Transverse colon (tissue), 4 donors: ENCODE measurements around the gene TRRAP. TPM values are rescaled to one million over a fixed set of nuclear protein-coding genes. Genes with fewer than 3 reads are reported as not detected.

Source experiments
- DNase-seq: peaks from one replicate; pipeline ENCODE4 v3.0.0-alpha.2; 2019
- H3K27ac ChIP-seq, 4 donors: fragments of 200-600 bp; sonication (generic); 2 replicates each; pipeline ENCODE4 v1.5.1; 2016 to 2018; ENCODE audit warnings: inconsistent platforms in 4 of 4
- H3K27me3 ChIP-seq: fragments of 200-600 bp; sonication (generic); 2 replicates; pipeline ENCODE4 v1.5.1; 2017; ENCODE audit warnings: inconsistent platforms
- H3K36me3 ChIP-seq, 4 donors: fragments of 200-600 bp; sonication (generic); 2 replicates each; pipeline ENCODE4 v1.5.1; 2017 to 2019; ENCODE audit warnings: inconsistent platforms in 4 of 4
- H3K4me1 ChIP-seq, 4 donors: fragments of 200-600 bp; sonication (generic); 2 replicates each; pipeline ENCODE4 v1.5.1; 2017 to 2020; ENCODE audit warnings: inconsistent platforms in 4 of 4
- H3K4me3 ChIP-seq, 4 donors: fragments of 200-600 bp; sonication (generic); 1 replicate in 1 of 4; 2 replicates in 3 of 4; pipeline versions ENCODE4 v1.5.1 to v1.6.1; 2017 to 2019; ENCODE audit warnings: inconsistent platforms in 4 of 4
- H3K9me3 ChIP-seq, 2 donors: fragments of 200-600 bp; sonication (generic); 2 replicates each; pipeline ENCODE4 v1.5.1; 2017 to 2019; ENCODE audit warnings: inconsistent platforms in 2 of 2
- CTCF ChIP-seq, 5 experiments: fragments of 200-600 bp in 3 of 5; fragments of 450-650 bp in 2 of 5; sonication (generic) in 3 of 5; IDR thresholded peaks; 1 replicate in 2 of 5; 2 replicates in 3 of 5; pipeline ENCODE4 v1.5.1; 2016 to 2017; ENCODE audit warnings: antibody characterized with exemption in 5 of 5, inconsistent platforms in 3 of 5, mild to moderate bottlenecking in 2 of 5, moderate library complexity in 1 of 5
- EP300 ChIP-seq: sonication (generic); formaldehyde crosslinking; IDR thresholded peaks from one replicate; pipeline ENCODE4 v1.6.1; 2017; ENCODE audit warnings: antibody characterized with exemption, low read depth
- POLR2A ChIP-seq: fragments of 450-650 bp; IDR thresholded peaks from one replicate; pipeline ENCODE4 v1.6.1; 2016; ENCODE audit warnings: antibody characterized with exemption, mild to moderate bottlenecking, moderate library complexity
- POLR2AphosphoS5 ChIP-seq, 3 donors: sonication (generic); formaldehyde crosslinking; IDR thresholded peaks; one replicate each; pipeline ENCODE4 v1.6.1; 2016; ENCODE audit warnings: antibody characterized with exemption in 3 of 3
- WGBS, 2 donors: methylation state at CpG; one replicate each; pipeline ENCODE4 v1.1.5; 2018; ENCODE audit warnings: low coverage in 1 of 2; 5-methylcytosine and 5-hydroxymethylcytosine counted together
- in situ Hi-C, 4 donors: fragments of 200-750 bp; cut with MboI; loops; one replicate each; pipeline versions ENCODE4 v1.15.0 to v1.15.1; 2017; ENCODE audit warnings: low sequenced_read_pairs in 3 of 4, low pct_ligation_motif_present in 1 of 4, low pct_unique_long_range_greater_than_20kb in 1 of 4
- intact Hi-C: fragments of 100-400 bp; cut with DNase I; formaldehyde crosslinking; loops from one replicate; pipeline ENCODE4 v1.15.1; 2023; ENCODE audit warnings: low total_unique reads
- total RNA-seq, 4 donors: library from RNA; depleted of rRNA; stranded (reverse); fragments of >200 nt; gene quantifications; one replicate each; pipeline ENCODE4 v1.1.0, GENCODE V29; 2016

TRRAP gene
- total RNA-seq, 4 donors from 2014 or later, result 27.3 to 73.3 (median 38.0) TPM

GRCh38 chr7:99020413-99020715 is 142.0 kb downstream of the TRRAP start:
- H3K9me3 ChIP-seq, result no peaks in the 10 kb centered on the region
- no peak for DNase-seq
- 77 to 100% methylated on average over 1 to 3 of the region's 3 CpGs for WGBS, 2 donors
- H3K36me3 ChIP-seq, result peaks cover 0 to 4% (median 0%) of the 10 kb centered on the region in 4 donors
- intact Hi-C loops (no loop called here), in situ Hi-C loops (no loop called here)
- no peaks in the 10 kb centered on the region for H3K27me3 ChIP-seq
- H3K4me3 ChIP-seq, result no peak overlapping the region
- no peak overlapping the region for H3K27ac ChIP-seq
- peaks cover 0 to 36% (median 21%) of the 10 kb centered on the region in 4 donors for H3K4me1 ChIP-seq
- TF ChIP-seq EP300 (no peak), POLR2AphosphoS5 (IDR thresholded peaks at IDR 0.05) (no peak), CTCF (IDR thresholded peaks at IDR 0.05) (no peak), POLR2A (no peak)

- DNase-seq, result no peak
- intact Hi-C loops, result no loop called here
- H3K27ac ChIP-seq, result peak overlapping the region; percentile 18 to 47 (median 32)
Observed at GRCh38 chr7:99021941-99022560, 143.7 kb downstream of the TRRAP start.

DNA sequence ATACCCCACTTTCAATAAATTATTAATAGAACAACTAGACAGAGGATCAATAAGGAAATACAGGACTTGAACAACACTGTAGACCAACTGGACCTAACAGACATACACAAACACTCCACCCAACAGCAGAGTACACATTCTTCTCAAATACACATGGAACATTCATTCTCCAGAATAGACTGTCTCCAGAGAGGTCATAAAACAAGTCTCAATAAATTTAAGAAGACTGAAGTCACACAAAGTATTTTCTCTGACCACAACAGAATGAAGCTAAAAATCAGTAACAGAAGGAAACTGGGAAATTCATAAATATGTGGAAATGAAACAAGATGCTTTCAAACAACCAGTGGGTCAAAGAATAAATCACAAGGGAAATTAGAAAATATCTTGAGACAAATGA is 145.7 kb downstream of the TRRAP start:
- Histone ChIP-seq H3K4me3 (no peak overlapping the region), H3K4me1 (peaks cover 0 to 36% (median 21%) of the 10 kb centered on the region in 4 donors), H3K36me3 (peaks cover 0 to 10% (median 4%) of the 10 kb centered on the region in 4 donors), H3K27ac (peak overlapping the region; percentile 29 to 62 (median 56)), H3K9me3 (no peaks in the 10 kb centered on the region), H3K27me3 (no peaks in the 10 kb centered on the region)
- in situ Hi-C loops, result no loop called here
- TF ChIP-seq EP300, result no peak
- TF ChIP-seq POLR2AphosphoS5 (IDR thresholded peaks at IDR 0.05), result peak in 1 of 3 donors; percentile 38
- intact Hi-C loops, result no loop called here
- no peak for DNase-seq

More at GRCh38 chr7:99021941-99022560, 143.7 kb downstream of the TRRAP start:
- H3K4me3 ChIP-seq, result no peak overlapping the region
- in situ Hi-C loops, result no loop called here
- H3K27me3 ChIP-seq, result no peaks in the 10 kb centered on the region
- H3K4me1 ChIP-seq, result peaks cover 0 to 36% (median 21%) of the 10 kb centered on the region in 4 donors
- H3K9me3 ChIP-seq, result no peaks in the 10 kb centered on the region
- 58 to 75% methylated on average over 1 to 3 of the region's 3 CpGs for WGBS, 2 donors
- TF ChIP-seq POLR2AphosphoS5 (IDR thresholded peaks at IDR 0.05) (no peak), CTCF (IDR thresholded peaks at IDR 0.05) (no peak), EP300 (no peak), POLR2A (no peak)
- peaks cover 0 to 4% (median 0%) of the 10 kb centered on the region in 4 donors for H3K36me3 ChIP-seq

DNA sequence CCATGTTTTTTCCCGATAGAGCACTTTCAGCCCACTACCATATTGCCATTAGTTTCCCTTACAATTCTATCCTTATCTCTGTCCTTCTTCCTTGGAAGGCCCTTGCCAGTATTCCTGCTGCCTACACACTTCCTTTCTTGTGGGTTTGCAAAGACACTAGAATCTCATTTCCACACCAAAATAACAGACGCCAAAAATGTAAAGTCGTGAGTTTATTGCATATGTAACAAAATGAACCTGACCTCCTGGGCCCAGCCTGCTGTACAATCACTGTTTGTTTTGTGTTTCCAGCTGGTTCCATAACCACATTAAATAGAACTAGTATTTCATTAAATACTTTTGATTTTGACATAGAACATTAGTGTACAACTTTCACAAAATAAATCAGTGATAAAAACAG is 148.9 kb downstream of the TRRAP start:
- H3K36me3 ChIP-seq, result peaks cover 0 to 33% (median 15%) of the 10 kb centered on the region in 4 donors

More for the DNA sequence above, 148.9 kb downstream of the TRRAP start:
- no peaks in the 10 kb centered on the region for H3K9me3 ChIP-seq
- 66 to 83% methylated on average over 3 of the region's 3 CpGs for WGBS, 2 donors
- H3K27me3 ChIP-seq, result no peaks in the 10 kb centered on the region
- no peak for TF ChIP-seq POLR2A
- TF ChIP-seq POLR2AphosphoS5 (IDR thresholded peaks at IDR 0.05), result no peak
- no peak for TF ChIP-seq EP300
- TF ChIP-seq CTCF (IDR thresholded peaks at IDR 0.05), result no peak
- H3K27ac ChIP-seq, result no peak overlapping the region
- no peak for DNase-seq
- no peak overlapping the region for H3K4me3 ChIP-seq
- in situ Hi-C loops, result no loop called here
- intact Hi-C loops, result no loop called here
- H3K4me1 ChIP-seq, result peaks cover 0 to 25% (median 18%) of the 10 kb centered on the region in 4 donors
